Stimulated activated CD8-positive, alpha-beta memory T cell treated with anti-CD3 and anti-CD28 coated beads, Interleukin-7, amount 100 ng/mL, for 1 hour (primary cell): ENCODE results near the gene HINT1.
"Not testable (repeated sequence)": the region's sequence is repeated elsewhere in the genome, so short reads cannot be mapped to it uniquely, and the experiment has no call there.

ENCODE experiments used
- DNase-seq, 2 donors: peaks; one replicate each; pipeline ENCODE4 v3.0.0-alpha.2; 2020; ENCODE audit warnings: low read depth in 2 of 2

HINT1 gene

DNA sequence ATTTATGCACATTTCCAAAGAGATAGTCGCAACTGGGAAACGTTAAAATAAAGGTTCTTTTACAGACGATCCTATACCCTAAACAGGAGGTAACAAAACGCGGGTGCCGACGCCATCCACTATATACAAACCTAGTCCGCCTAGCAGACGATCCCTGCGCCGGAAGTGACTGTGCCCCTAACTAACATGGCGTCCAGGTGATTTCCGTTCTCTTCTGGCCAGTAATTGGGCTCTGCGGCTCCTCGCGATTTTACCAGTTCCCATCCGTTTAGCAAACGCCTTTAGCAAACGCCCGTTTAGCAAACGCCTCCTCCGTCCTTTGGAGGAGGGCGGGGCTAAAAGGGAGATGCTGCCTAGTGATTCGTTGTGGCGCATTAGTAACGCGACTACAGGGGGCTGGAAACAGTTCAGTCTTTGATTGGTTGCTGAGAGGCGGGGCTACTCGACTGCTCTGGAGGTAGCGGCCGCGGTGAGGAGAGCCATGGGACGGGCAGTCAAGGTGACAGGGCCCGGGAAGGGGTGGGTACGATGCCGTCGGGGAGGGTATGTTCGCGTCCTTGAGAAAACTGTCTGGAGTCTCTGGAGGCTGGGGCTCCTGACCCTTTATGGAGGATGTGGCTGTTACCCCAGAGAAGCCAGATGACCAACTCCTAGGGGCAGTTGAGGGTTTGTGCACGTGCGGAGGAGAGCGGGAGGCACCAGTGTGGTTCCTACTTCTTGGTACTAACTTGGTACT, 5.7 kb upstream of the HINT1 start, which contains the start of gene LYRM7:
LYRM7 (plus strand) TSS at position 405 of the 736 bp plus-strand sequence; CDS start at position 482, 77 bp downstream.
- DNase-seq, result peak; percentile 81 to 85

DNA sequence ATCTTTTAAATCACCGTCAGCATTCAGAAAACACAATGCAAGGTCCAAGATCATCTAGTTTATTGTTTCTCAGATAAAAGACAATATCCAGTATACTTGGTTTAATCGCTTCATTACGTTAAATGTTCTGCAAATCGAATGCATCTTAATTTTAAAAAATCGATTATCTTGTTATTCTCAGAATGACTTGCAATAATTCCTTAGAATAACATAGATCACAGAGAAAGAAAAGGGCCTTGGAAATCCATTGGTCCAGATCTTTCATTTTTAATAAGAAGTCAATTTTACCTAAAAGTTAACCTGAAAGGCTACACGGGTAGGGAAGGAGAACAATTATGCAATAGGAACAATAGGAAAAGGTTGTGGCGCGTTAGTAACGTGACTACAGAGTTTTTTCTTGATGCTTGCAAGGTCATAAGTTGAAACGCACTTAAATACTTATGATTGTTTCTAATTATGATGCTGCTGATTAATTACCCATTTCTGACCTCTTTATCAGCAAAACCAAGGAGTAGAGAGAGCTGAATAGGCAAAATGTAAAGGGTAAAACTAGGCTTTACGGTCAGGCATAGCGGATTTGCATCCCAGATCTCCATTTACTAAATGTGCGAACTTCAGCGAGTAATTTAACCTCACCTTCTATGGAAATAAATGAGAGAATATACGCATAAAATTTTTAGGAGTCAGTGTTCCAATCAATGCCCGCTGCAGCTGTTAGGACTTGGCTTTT, 4.9 kb upstream of the HINT1 start:
- no peak for DNase-seq

DNA sequence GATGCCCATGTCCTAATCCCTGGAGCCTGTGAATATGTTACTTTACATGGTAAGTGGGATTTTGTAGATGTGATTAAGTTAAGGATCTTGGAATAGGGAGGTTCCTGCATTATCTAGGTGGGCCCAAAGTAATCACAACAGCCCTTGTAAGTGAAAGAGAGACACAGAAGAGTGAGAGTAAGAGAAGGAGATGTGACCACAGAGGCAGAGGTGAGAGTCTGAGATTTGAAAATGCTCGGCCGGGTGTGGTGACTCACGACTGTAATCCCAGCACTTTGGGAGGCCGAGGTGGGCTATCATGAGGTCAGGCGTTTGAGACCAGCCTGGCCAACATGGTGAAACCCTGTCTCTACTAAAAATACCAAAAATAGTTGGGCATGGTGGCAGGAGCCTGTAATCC, 2.6 kb upstream of the HINT1 start:
- no peak for DNase-seq

DNA sequence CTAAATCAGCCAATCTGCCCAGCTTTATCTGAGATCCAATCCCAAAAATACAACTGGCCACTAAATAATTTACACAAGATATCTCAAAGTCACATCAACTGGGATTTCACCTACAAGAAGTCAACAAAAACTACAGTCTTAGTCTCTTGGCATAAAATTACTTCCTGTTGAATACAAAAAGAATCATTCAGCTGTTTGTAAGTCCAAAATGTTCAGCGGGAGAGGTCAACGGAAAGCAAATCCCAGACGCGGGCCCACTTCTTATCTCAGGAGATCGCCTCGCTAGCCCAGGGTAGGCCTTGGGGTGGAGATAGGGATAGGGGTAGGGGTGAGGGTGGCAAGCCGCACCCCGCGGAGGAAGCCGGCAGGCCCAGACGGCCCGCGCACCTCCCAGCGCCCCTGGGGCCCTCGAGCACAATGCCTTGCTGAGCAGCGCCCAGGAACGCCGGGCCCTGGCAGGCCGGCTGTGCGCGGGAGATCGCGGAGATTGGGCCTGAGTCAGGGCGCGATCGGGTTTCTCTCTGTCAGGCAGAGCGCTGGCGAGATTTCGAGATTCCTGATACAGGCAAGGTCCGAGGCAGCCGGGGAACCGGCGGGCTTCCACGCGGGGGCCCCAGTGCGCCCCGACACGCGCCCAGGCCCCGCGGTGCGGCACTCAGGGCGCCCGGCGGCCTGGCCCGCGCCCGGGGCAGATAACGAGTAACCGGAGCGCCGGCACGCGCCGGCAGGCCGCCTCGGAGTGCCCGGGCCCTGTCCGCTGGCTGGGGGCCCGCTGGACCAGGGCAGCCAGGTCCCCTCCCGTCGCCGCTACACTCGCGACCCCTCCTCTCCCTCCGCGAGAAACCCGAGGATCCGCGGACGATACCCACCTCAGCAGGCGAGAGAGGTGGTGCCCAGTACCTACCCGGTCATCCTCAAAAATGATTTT, 601 bp downstream of the HINT1 start:
- peak; percentile 34 to 45 for DNase-seq

DNA sequence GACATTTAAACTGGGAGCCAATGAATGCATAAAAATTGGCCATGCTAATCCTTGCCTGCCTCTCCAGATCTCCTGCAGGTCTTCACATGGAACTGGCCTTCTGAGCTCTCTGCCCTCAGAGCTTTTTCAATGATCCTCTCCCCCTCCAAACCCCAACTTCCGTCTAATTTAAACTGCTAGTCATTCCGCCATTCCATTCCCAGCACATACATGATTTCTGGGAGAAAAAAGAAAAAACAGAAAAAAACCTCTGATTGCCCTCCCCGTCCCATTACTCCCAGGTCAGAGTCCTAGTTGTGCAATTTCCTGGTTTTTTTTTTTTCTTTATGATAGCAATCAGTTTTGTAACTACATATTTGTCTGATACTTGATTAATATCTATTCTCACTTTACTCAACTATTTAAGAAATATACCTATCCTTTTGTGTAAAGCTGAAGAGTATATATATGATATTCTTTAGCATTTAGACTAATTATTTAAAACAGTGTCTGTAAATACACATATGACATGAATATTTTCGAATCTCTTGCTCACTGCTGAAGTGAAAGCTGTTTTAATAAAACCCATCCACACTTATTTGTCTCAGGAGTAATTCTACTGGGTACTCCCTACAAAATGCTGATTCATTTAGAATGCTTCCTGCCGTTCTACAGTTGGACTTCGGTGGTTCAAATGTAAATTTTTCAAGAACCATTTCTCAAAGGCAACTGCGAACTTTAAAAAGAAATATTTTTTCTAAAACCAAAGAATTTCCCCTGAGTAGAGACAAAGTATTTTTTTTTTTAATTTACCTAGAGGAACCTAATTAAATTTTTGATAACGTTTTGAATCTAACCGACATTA, 1.6 kb downstream of the HINT1 start:
- no peak for DNase-seq

DNA sequence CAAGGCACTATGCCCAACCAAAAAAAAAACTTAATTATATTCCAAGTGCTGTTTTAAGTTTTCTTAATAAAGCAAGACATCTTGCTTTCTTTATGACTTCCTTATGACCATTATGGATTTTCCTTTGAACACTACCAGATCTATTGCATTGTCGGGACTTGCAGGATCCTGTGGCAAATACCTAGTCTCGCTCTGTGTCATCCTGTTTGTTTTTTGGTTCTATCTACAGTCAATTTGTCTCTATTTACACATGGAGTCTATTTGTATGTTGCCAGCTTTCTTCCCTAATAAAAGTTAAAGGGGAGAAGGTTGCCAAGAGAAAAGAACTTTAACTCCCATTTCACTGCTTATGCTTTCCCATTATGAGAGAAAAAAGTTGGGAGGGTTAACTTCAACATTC, 4.9 kb downstream of the HINT1 start:
- DNase-seq, result no peak

DNA sequence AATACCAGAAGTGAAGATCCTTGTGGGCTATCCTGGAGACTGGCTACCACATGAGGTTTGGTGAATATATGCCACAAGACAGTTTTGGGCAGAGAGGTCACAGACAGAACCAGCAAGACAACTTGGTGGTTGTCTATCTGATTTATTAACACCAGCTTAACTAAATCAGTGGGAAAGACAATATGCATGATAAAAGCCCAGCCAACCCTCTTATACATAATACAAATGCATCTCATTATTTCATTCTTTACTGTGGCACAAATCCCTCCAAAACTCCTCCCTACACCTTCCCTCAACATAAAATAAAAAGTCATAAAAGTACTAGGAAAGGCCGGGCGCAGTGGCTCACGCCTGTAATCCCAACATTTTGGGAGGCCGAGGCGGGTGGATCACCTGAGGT, 8.1 kb downstream of the HINT1 start:
- no peak for DNase-seq

DNA sequence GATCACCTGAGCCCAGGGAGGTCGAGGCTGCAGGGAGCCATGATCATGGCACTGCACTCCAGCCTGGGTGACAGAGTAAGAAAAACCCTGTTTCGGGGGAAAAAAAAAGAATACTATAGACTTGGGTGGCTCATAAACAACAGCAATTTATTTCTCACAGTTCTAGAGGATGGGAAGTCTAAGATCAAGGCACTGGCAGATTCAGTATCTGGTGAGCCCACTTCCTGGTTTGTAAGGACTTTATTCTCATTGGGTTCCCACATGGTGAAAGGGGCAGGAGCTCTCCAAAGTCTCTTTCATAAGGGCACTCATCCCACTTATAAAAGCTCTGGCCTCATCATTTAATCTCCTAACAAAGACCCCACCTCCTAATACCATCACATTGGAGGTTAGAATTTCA, 8.7 kb downstream of the HINT1 start:
- no peak for DNase-seq

DNA sequence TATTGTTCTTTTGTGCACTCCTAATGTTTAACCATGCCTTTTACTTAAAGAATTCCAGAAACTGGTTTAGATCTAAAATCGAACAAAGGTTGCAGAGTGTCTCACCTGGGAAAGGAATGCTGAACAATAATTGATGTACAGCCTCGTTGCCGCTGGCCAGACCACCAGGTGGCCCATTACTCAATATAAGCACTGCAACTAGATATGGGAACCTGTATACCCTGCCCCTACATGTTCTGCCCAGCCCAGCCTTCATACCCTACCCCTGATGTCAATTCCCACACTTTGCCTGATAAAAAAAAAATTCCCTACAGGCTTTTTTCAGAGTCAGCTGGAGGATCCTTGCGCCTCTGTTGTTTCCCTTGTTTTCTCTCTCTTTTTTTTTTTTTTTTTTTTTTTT, 13.8 kb downstream of the HINT1 start:
- DNase-seq, result no peak

DNA sequence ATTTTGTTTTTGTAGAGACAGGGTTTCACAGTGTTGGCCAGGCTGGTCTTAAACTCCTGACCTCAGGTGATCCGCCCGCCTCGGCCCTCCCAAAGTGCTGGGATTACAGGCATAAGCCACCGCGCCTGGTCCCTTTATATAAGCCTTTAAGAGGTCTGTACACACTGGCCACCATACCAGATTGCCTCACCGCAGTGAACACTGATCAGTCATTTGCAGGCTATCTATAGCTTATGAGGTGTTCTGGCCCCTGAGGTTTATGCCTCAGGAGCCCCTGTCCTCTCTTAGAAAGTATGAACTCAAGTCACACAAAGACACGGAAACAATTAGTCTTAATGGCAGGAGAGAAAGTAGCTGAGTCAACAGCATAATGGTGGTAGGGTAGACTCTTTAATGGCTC, 14.6 kb downstream of the HINT1 start:
- DNase-seq, result no peak

DNA sequence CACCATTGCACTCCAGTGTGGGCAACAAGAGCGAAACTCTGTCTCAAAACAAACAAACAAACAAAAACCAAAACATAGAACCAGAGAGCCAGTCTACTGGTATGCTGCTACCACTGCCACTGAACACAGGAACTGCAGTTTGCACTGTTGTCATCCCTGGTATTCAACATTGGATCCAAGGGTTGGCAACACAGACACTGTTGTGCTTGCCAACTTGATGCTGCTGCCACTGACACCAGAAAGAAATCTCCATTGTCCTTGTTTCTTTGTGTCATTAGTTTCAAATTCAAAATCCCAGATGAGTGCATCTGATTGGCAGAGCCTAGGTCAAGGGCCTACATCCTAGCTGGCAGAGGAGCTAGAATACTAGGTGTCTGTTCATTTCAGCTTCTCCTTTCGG, 16.2 kb downstream of the HINT1 start:
- DNase-seq, result no peak

DNA sequence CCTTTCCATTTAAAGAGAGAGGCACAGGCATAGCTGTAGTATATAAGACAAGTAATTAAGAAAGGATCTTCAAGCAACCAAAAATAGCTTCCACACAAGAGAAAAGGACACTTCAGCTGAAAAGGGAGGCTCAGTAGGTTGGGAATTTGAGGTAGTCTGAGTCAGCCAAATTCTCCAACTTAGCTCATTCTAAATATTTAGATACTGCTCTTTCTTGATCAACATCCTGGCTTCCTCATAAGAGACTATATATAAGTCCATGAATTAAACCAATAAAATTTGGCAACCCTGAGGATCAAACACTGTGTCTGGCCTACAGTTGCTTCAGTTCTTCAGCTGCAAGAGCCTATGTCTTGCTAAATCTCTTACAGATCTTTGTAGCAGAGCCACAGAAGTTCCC, 17.8 kb downstream of the HINT1 start:
- DNase-seq, result no peak

DNA sequence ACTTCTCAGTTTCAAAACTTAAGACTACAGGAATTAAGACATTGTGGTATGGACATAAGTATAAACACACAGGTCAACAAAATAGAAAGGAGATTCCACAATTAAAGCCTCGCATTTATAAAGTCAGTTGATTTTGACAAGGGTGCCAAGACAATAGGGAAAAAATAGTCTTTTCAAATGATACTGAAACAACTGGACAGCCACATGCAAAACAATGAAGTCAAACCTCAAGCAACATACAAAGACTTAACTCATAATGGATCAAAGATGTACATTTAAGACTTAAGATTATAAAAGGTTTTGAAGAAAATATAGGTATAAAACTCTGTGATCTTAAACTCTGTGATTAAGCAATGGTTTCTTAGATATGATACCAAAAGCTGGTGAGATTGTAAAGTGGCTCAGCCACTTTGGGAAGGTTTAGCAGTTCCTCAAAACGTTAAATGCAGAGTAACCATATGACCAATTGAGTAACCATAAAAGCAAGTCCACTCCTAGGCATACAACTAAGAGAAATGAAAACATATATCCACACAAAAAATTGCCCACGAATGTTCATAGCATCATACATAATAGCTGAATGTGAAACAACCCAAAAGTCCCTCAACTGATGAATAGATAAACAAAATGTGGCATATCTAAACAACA, 22.0 kb downstream of the HINT1 start:
- no peak for DNase-seq

DNA sequence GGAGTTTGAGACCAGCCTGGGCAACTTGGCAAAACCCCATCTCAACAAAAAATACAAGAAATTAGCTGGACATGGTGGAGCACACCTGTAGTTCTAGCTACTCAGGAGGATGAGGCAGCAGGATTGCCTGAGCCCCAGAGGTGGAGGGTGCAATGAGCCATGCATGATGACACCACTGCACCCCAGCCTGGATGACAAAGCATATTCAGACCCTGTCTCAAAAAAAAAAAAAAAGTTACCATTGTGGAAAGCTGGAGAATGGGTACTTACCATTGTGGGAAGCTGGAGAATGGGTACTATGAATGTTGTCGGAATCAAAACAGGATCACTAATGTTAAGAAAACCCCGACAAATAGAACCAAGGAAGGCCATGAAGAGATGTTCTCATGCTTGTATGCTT, 25.7 kb downstream of the HINT1 start:
- no peak for DNase-seq

DNA sequence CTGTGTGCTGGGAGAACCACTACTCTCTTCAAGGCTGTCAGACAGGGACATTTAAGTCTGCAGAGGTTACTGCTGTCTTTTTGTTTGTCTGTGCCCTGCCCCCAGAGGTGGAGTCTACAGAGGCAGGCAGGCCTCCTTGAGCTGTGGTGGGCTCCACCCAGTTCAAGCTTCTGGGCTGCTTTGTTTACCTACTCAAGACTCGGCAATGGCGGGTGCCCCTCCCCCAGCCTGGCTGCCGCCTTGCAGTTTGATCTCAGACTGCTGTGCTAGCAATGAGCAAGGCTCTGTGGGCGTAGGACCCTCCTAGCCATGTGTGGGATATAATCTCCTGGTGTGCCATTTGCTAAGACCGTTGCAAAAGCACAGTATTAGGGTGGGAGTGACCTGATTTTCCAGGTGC, 26.6 kb downstream of the HINT1 start:
- DNase-seq, result not testable (repeated sequence)

DNA sequence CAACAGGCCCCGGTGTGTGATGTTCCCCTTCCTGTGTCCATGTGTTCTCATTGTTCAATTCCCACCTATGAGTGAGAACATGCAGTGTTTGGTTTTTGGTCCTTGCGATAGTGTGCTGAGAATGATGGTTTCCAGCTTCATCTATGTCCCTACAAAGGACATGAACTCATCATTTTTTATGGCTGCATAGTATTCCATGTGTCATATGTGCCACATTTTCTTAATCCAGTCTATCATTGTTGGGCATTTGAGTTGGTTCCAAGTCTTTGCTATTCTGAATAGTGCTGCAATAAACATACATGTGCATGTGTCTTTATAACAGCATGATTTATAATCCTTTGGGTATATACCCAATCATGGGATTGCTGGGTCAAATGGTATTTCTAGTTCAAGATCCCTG, 32.0 kb downstream of the HINT1 start:
- DNase-seq, result not testable (repeated sequence)

DNA sequence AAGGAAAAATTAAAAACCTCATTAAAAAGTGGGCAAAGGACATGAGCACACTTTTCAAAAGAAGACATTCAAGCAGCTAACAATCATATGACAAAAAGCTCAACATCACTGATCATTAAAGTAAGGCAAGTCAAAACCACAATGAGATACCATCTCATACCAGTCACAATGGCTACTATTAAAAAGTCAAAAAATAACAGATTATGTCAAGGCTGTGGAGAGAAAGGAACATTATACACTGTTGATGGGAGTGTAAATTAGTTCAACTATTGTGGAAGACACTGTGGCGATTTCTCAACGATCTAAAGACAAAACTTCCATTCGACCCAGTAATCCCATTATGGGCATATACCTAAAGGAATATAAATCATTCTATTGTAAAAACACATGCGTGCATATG, 35.8 kb downstream of the HINT1 start:
- DNase-seq, result no peak

DNA sequence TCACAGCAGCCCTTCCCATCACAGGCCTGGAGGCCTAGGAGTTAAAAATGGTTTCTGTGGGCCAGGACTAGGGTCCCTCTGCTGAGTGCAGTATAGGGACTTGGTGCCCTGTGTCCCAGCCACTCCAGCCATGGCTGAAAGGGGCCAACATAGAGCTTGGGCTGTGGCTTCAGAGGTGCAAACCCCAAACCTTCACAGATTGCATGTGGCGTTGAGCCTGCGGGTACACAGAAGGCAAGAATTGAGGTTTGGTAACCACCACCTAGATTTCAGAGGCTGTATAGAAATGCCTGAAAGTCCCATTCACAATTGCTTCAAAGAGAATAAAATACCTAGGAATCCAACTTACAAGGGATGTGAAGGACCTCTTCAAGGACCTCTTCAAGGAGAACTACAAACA, 37.8 kb downstream of the HINT1 start:
- DNase-seq, result not testable (repeated sequence)

DNA sequence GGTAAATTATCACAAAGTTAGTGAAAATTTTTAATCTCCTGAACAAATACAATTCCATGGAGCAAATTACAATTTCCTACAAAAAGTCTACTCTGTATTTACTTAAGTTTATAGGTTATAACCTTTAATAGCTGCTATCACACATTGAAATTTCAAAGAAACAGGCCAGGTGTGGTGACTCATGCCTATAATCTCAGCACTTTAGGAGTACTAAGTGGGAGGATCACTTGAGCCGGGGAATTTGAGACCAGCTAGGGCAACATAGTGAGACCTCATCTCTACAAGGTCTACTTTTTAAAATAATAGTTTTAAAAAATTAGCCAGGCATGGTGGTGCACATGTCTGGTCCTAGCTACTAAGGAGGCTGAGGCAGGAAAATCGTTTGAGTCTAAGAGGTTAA, 50.3 kb downstream of the HINT1 start:
- DNase-seq, result no peak

DNA sequence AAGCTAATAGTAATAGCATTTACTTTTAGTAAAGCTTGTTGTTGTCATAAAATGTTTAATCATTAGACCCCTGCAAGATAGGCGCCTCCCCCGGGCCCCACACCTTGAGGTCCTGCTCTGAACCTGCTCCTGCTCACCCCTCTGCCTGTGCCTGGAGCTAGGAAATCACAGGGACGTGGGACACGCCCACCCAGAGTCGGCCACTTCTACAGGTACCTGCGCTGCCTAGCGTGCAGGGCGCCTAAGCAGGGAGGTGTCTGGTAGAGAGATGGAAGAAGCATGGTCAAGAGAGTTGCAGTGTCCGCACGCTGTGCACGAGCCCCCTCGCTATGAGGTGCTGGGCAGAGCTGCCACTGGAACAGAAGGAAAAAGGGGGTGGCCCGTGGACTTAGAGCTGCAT, 52.6 kb downstream of the HINT1 start:
- DNase-seq, result no peak

DNA sequence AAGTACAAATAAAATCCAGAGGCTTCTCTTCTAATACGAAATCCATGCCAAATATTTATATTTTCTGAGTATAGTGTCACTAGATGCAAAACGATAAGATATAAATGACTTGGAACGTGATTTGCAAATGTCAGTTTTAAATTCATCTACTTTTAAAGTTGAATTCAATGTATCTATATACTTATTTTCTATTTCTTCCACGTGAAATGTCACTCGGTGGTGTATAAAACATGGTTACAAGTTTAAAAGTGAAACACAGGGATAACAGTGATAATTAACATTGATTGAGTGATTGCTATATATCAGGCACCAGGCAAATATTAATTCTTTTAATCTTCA, 54.8 kb downstream of the HINT1 start:
- DNase-seq, result no peak
